Measurements from ENCODE around the gene HTRA1. TPM values are rescaled to one million over a fixed set of nuclear protein-coding genes. Genes with fewer than 3 reads are reported as not detected.

The HTRA1 gene
- total RNA-seq, 1 experiment from 2014 or later, result 11.5 TPM

GRCh38 chr10:122475100-122475499 is 13.7 kb downstream of the HTRA1 start:
- H3K4me3 ChIP-seq (ENCODE audit: insufficient read depth, low read depth, low read length), result no peak overlapping the region
- H3K36me3 ChIP-seq (replicated peaks; ENCODE audit: control insufficient read depth, insufficient read depth, low read length), result no peaks in the 10 kb centered on the region
- DNase-seq, result peak; percentile 64
- no peaks in the 10 kb centered on the region for H3K27me3 ChIP-seq (ENCODE audit: control insufficient read depth, insufficient read depth, low read length)

DNA sequence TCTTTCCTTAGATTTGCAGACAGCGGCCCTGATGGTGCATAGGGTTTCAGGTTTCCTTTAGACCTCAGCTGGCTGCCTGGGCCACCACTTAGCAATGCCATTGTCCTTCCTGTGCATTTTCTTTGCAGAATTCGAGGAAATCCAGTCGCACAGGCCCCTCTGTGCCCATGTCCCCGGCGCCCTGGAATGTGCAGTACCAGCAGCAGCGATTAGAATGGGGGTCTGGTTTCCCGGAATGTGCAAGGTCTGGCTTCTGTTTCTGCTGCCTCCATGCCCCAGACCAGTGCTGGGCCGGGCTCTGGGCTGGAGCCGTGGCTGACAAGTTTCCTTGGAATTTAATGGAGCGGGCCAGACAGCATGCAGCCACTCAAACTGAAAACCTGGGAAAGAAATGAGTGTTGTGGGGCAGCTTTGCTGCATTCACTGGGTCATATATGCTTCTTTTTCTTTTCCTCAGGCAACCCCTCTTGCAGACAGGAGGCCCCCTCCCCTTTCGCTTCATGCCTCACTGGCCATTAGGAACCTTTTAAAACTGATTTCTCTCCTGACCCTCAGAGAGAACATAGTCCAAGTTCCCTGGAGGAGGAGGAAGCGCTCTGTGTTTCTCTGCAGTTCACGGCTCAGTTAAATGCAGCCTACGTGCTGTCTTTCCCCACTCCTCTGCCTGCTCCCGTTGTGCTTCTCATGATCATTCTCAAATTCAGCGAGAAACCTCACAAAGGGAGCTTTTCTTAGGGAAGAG is 14.4 kb downstream of the HTRA1 start:
- H3K4me3 ChIP-seq (ENCODE audit: insufficient read depth, low read depth, low read length), result no peak overlapping the region
- no peaks in the 10 kb centered on the region for H3K27me3 ChIP-seq (ENCODE audit: control insufficient read depth, insufficient read depth, low read length)
- DNase-seq, result peak; percentile 69
- no peaks in the 10 kb centered on the region for H3K36me3 ChIP-seq (replicated peaks; ENCODE audit: control insufficient read depth, insufficient read depth, low read length)

GRCh38 chr10:122476333-122476695 is 15.0 kb downstream of the HTRA1 start:
- DNase-seq, result no peak
- H3K36me3 ChIP-seq (replicated peaks; ENCODE audit: control insufficient read depth, insufficient read depth, low read length), result no peaks in the 10 kb centered on the region
- H3K4me3 ChIP-seq (ENCODE audit: insufficient read depth, low read depth, low read length), result no peak overlapping the region
- H3K27me3 ChIP-seq (ENCODE audit: control insufficient read depth, insufficient read depth, low read length), result no peaks in the 10 kb centered on the region

DNA sequence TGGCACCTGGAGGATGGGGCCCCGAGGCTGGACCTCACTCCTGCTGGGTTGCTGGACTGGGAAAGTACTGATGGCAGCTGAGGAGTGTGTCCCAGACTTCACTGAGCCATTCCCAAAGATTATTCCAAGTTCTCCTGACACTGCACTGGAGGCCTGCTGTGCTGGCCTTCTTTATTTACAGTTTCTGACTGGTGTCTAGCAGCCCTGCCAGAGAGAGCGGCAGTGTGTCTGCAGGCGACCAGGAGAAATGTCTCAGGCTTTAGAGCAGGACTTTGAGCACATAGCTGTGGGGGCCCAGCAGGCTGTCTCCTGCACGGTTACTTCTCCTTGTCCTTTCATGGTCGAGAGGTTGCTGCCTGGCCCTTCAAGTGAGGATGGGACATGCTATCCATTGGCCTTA is 16.1 kb downstream of the HTRA1 start:
- Histone ChIP-seq H3K4me3 (ENCODE audit: insufficient read depth, low read depth, low read length) (no peak overlapping the region), H3K36me3 (replicated peaks; ENCODE audit: control insufficient read depth, insufficient read depth, low read length) (no peaks in the 10 kb centered on the region), H3K27me3 (ENCODE audit: control insufficient read depth, insufficient read depth, low read length) (no peaks in the 10 kb centered on the region)
- no peak for DNase-seq

DNA sequence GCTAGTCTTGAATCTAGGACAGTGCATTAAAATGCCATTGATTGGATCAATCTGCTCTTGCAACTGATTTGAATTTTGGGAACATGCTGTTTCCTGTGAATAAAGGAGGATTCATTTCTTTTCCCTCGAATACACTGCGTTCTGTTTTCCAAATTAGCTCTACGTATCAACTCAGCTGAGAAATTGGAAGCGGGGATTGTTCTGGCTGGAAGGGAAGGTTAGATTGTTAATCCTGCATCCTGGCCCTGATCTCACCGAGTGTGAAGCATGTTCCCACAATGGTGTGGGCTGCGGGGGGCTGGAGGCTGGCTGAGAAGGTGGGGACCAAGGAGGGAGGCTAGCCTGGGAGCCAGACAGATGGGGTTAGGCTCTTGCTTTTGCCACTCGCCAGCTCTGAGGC is 17.6 kb downstream of the HTRA1 start:
- no peak for DNase-seq
- Histone ChIP-seq H3K4me3 (ENCODE audit: insufficient read depth, low read depth, low read length) (no peak overlapping the region), H3K27me3 (ENCODE audit: control insufficient read depth, insufficient read depth, low read length) (no peaks in the 10 kb centered on the region), H3K36me3 (replicated peaks; ENCODE audit: control insufficient read depth, insufficient read depth, low read length) (no peaks in the 10 kb centered on the region)

- H3K27me3 ChIP-seq (ENCODE audit: control insufficient read depth, insufficient read depth, low read length), result no peaks in the 10 kb centered on the region
- no peak for DNase-seq
Observed at GRCh38 chr10:122480146-122480833, 18.9 kb downstream of the HTRA1 start.

GRCh38 chr10:122481296-122482056 is 20.1 kb downstream of the HTRA1 start:
- no peaks in the 10 kb centered on the region for H3K36me3 ChIP-seq (replicated peaks; ENCODE audit: control insufficient read depth, insufficient read depth, low read length)
- no peak for DNase-seq
- H3K27me3 ChIP-seq (ENCODE audit: control insufficient read depth, insufficient read depth, low read length), result no peaks in the 10 kb centered on the region
- no peak overlapping the region for H3K4me3 ChIP-seq (ENCODE audit: insufficient read depth, low read depth, low read length)

More at GRCh38 chr10:122480146-122480833, 18.9 kb downstream of the HTRA1 start:
- no peaks in the 10 kb centered on the region for H3K36me3 ChIP-seq (replicated peaks; ENCODE audit: control insufficient read depth, insufficient read depth, low read length)
- no peak overlapping the region for H3K4me3 ChIP-seq (ENCODE audit: insufficient read depth, low read depth, low read length)

DNA sequence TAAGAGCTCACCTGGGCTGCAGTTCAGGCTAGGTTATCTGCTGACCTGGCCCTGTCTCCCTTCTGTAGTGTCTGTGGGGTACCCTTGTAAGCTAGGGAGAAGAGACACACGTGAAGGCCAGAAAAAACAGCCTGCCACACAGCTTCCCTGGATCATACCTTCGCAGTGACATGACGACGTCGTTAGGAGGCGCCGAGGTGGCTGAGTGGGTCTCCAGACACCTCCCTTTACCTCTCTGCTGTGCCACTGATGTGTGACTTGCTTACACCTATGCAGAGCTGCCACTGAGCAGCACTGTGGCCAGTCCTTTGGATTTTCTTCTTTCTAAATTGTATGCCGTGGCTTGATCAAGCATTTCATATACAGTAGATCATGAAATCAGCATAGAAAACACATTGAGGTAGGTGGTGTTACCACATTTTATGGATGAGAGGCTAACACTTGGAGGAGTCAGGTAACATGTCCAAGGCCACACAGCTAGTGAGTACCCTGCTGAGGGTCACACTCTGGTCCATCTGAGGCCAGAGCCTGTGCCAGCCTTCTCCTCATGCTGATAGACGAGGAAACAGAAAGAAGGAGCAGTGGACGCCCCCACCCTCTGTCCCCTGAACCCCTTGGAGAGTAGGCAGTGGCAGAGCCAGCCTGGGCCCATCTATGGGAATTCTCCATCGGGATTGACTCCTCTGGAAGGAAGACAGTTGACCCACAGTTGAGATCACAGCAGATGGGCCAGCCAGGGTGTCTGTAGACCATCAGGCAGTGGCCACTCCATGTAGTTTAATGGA is 23.1 kb downstream of the HTRA1 start:
- H3K4me3 ChIP-seq (ENCODE audit: insufficient read depth, low read depth, low read length), result no peak overlapping the region
- H3K36me3 ChIP-seq (replicated peaks; ENCODE audit: control insufficient read depth, insufficient read depth, low read length), result no peaks in the 10 kb centered on the region
- no peaks in the 10 kb centered on the region for H3K27me3 ChIP-seq (ENCODE audit: control insufficient read depth, insufficient read depth, low read length)
- DNase-seq, result no peak

DNA sequence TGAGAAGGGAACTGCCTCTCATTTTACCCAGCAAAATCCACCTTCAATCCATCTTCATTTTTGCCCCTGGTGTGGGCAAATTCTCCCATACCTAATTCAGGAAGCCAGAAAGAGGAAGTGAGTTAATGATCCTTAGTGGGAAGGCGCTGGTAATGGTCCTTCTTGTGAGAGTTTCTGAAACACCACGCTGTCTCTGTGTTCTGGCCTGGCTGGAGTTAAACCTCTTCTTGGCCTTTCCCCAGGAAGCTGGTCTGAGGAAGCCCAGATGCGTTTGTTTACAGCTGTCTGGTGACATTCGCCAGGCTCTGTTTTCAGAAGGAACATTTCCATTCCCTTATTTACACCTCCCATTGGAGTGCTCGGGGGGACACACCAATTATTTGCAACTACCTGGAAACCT is 24.3 kb downstream of the HTRA1 start:
- Histone ChIP-seq H3K4me3 (ENCODE audit: insufficient read depth, low read depth, low read length) (no peak overlapping the region), H3K36me3 (replicated peaks; ENCODE audit: control insufficient read depth, insufficient read depth, low read length) (no peaks in the 10 kb centered on the region), H3K27me3 (ENCODE audit: control insufficient read depth, insufficient read depth, low read length) (no peaks in the 10 kb centered on the region)
- DNase-seq, result no peak

GRCh38 chr10:122486406-122487080 is 25.2 kb downstream of the HTRA1 start:
- DNase-seq, result no peak
- no peaks in the 10 kb centered on the region for H3K36me3 ChIP-seq (replicated peaks; ENCODE audit: control insufficient read depth, insufficient read depth, low read length)
- no peak overlapping the region for H3K4me3 ChIP-seq (ENCODE audit: insufficient read depth, low read depth, low read length)
- H3K27me3 ChIP-seq (ENCODE audit: control insufficient read depth, insufficient read depth, low read length), result no peaks in the 10 kb centered on the region

DNA sequence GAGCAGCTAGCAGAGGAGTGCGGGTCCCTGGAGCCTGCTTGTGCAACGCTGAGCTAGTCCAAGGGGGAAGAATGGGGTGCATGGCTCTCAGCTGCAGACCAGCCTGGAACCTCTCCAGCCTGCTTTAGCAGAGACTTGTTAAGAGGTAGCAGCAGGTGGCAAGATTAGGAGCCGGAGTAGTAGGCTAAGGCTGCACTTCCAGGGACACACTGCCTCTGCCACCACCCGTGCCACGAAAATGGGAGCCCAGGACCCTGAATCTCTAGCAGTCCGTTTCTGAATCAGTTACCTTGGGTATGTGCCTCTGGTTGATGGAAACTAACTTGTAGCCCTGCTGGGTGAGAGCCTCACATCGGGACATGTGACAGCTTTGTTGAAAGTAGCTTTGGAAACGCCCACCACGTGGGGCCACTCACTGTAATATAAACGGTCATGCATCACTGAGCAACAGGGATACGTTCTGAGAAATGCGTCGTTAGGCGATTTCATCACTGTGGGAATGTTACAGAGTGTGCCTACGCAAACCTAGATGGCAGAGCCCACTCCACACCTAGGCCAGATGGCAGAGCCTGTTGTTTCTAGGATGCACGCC is 25.9 kb downstream of the HTRA1 start:
- Histone ChIP-seq H3K27me3 (ENCODE audit: control insufficient read depth, insufficient read depth, low read length) (no peaks in the 10 kb centered on the region), H3K36me3 (replicated peaks; ENCODE audit: control insufficient read depth, insufficient read depth, low read length) (no peaks in the 10 kb centered on the region), H3K4me3 (ENCODE audit: insufficient read depth, low read depth, low read length) (no peak overlapping the region)
- no peak for DNase-seq

- H3K4me3 ChIP-seq (ENCODE audit: insufficient read depth, low read depth, low read length), result no peak overlapping the region
- no peak for DNase-seq
- no peaks in the 10 kb centered on the region for H3K27me3 ChIP-seq (ENCODE audit: control insufficient read depth, insufficient read depth, low read length)
- H3K36me3 ChIP-seq (replicated peaks; ENCODE audit: control insufficient read depth, insufficient read depth, low read length), result no peaks in the 10 kb centered on the region
Observed at GRCh38 chr10:122490268-122490667, 28.9 kb downstream of the HTRA1 start.

DNA sequence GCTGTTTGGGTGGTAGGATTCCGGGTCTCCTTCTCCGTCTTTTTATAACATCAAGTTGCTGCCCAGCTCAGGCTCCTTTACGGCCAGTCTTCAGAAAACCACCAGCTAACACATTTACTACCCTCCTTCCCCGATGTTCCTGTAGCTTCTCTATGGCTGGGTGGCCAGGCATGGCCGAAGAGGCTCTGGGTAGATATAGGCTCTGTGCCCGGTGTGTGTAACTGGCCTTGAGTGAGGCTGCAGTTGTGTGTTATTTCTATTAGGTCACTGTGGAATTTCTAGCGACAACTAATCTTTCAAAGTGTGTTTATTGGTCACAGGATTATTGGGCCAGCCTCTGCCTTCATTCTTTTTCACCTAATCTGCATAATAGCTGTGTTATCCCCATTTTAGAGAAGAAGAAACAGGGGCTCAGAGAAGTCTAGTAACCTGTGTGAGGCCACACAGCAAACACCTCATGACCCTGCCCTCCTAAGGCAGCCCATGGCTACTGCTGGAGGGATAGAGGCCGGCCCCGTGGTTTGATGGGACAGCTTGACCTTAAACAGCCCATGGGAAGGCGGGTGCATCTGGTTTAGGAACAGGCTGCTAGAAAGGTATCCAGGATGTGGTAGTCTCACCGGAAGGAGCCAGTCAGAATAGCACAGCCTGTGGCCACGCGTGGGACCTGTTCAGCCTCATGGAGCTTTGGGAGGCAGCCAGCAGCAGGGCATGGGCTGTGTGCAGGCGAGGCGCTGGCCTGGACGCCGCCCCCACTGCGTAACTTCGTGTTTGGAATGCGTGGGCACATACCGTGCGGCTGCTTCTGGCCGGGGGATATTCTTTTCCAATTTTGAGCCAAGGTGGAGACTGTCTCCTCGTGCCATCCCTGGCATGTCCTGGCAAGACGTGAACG is 29.7 kb downstream of the HTRA1 start:
- no peak for DNase-seq
- no peak overlapping the region for H3K4me3 ChIP-seq (ENCODE audit: insufficient read depth, low read depth, low read length)
- H3K27me3 ChIP-seq (ENCODE audit: control insufficient read depth, insufficient read depth, low read length), result no peaks in the 10 kb centered on the region
- H3K36me3 ChIP-seq (replicated peaks; ENCODE audit: control insufficient read depth, insufficient read depth, low read length), result no peaks in the 10 kb centered on the region
